HEK293 (cell line): ENCODE results near the gene SDF2L1.

ENCODE experiments used
- BCL11A ChIP-seq: fragments of 450-650 bp; formaldehyde crosslinking; IDR thresholded peaks from 2 replicates; pipeline ENCODE4 v1.5.1; 2016; ENCODE audit warnings: low read depth, missing biosample characterization, missing genetic modification characterization
- EGR2 ChIP-seq: fragments of 450-650 bp; formaldehyde crosslinking; IDR thresholded peaks from 2 replicates; pipeline ENCODE4 v1.5.1; 2016; ENCODE audit warnings: low read depth, missing biosample characterization, missing genetic modification characterization
- HOXD13 ChIP-seq: sonication (generic); formaldehyde crosslinking; IDR thresholded peaks from 2 replicates; pipeline ENCODE4 v1.8.0; 2022; ENCODE audit warnings: missing genetic modification reagents, borderline replicate concordance
- IKZF3 ChIP-seq: fragments of 450-650 bp; IDR thresholded peaks from 2 replicates; pipeline ENCODE4 v1.5.0; 2018; ENCODE audit warnings: missing biosample characterization, mild to moderate bottlenecking, missing genetic modification characterization, moderate library complexity
- INSM2 ChIP-seq: fragments of 450-650 bp; formaldehyde crosslinking; IDR thresholded peaks from 2 replicates; pipeline ENCODE4 v1.5.1; 2016; ENCODE audit warnings: missing biosample characterization, missing genetic modification characterization
- KLF10 ChIP-seq: fragments of 450-650 bp; IDR thresholded peaks from 2 replicates; pipeline ENCODE4 v1.5.1; 2018; ENCODE audit warnings: missing biosample characterization, mild to moderate bottlenecking, missing genetic modification characterization
- KLF8 ChIP-seq: fragments of 450-650 bp; formaldehyde crosslinking; IDR thresholded peaks from 2 replicates; pipeline ENCODE4 v1.5.1; 2016; ENCODE audit warnings: missing biosample characterization, missing genetic modification characterization
- SALL2 ChIP-seq: fragments of 450-650 bp; formaldehyde crosslinking; IDR thresholded peaks from 2 replicates; pipeline ENCODE4 v1.5.0; 2017; ENCODE audit warnings: missing biosample characterization, mild to moderate bottlenecking, missing genetic modification characterization, borderline replicate concordance
- SCRT2 ChIP-seq: fragments of 450-650 bp; formaldehyde crosslinking; IDR thresholded peaks from 2 replicates; pipeline ENCODE4 v1.5.1; 2016; ENCODE audit warnings: missing biosample characterization, missing genetic modification characterization
- ZFHX2 ChIP-seq: fragments of 450-650 bp; formaldehyde crosslinking; conservative IDR thresholded peaks from 2 replicates; pipeline ENCODE4 v1.5.1; 2016; ENCODE audit warnings: missing biosample characterization, missing genetic modification characterization
- ZFP3 ChIP-seq: fragments of 450-650 bp; formaldehyde crosslinking; IDR thresholded peaks from 2 replicates; pipeline ENCODE4 v1.5.1; 2016; ENCODE audit warnings: low read depth, missing biosample characterization, missing genetic modification characterization
- ZIC2 ChIP-seq: fragments of 450-650 bp; formaldehyde crosslinking; IDR thresholded peaks from 2 replicates; pipeline ENCODE4 v1.5.1; 2016; ENCODE audit warnings: missing biosample characterization, missing genetic modification characterization
- ZNF132 ChIP-seq: fragments of 450-650 bp; formaldehyde crosslinking; IDR thresholded peaks from 2 replicates; pipeline ENCODE4 v1.5.1; 2017; ENCODE audit warnings: missing biosample characterization, missing genetic modification characterization, borderline replicate concordance
- ZNF175 ChIP-seq: fragments of 450-650 bp; formaldehyde crosslinking; IDR thresholded peaks from 2 replicates; pipeline ENCODE4 v1.5.1; 2016; ENCODE audit warnings: missing biosample characterization, missing genetic modification characterization
- ZNF184 ChIP-seq: fragments of 450-650 bp; IDR thresholded peaks from 2 replicates; pipeline ENCODE4 v1.5.1; 2018; ENCODE audit warnings: missing biosample characterization, mild to moderate bottlenecking, missing genetic modification characterization
- ZNF2 ChIP-seq: fragments of 450-650 bp; formaldehyde crosslinking; IDR thresholded peaks from 2 replicates; pipeline ENCODE4 v1.5.1; 2016; ENCODE audit warnings: missing biosample characterization, missing genetic modification characterization
- ZNF211 ChIP-seq: fragments of 450-650 bp; formaldehyde crosslinking; IDR thresholded peaks from 2 replicates; pipeline ENCODE4 v1.5.1; 2016; ENCODE audit warnings: low read depth, missing biosample characterization, missing genetic modification characterization
- ZNF239 ChIP-seq: fragments of 450-650 bp; formaldehyde crosslinking; IDR thresholded peaks from 2 replicates; pipeline ENCODE4 v1.5.1; 2016; ENCODE audit warnings: missing biosample characterization, missing genetic modification characterization
- ZNF416 ChIP-seq: fragments of 450-650 bp; formaldehyde crosslinking; IDR thresholded peaks from 2 replicates; pipeline ENCODE4 v1.5.1; 2016; ENCODE audit warnings: missing biosample characterization, missing genetic modification characterization
- ZNF501 ChIP-seq: fragments of 450-650 bp; formaldehyde crosslinking; IDR thresholded peaks from 2 replicates; pipeline ENCODE4 v1.5.1; 2016; ENCODE audit warnings: missing biosample characterization, missing genetic modification characterization
- ZNF518A ChIP-seq: fragments of 450-650 bp; formaldehyde crosslinking; conservative IDR thresholded peaks from 2 replicates; pipeline ENCODE4 v1.5.1; 2016; ENCODE audit warnings: low read depth, missing biosample characterization, missing genetic modification characterization
- ZNF560 ChIP-seq: fragments of 450-650 bp; formaldehyde crosslinking; IDR thresholded peaks from 2 replicates; pipeline ENCODE4 v1.5.1; 2017; ENCODE audit warnings: missing biosample characterization, missing genetic modification characterization, borderline replicate concordance
- ZNF596 ChIP-seq: fragments of 450-650 bp; IDR thresholded peaks from 2 replicates; pipeline ENCODE4 v1.5.0; 2018; ENCODE audit warnings: missing biosample characterization, mild to moderate bottlenecking, missing genetic modification characterization, moderate library complexity
- ZNF600 ChIP-seq: fragments of 450-650 bp; formaldehyde crosslinking; IDR thresholded peaks from 2 replicates; pipeline ENCODE4 v1.5.1; 2016; ENCODE audit warnings: missing biosample characterization, missing genetic modification characterization
- ZNF610 ChIP-seq: fragments of 450-650 bp; formaldehyde crosslinking; IDR thresholded peaks from 2 replicates; pipeline ENCODE4 v1.5.1; 2016; ENCODE audit warnings: missing biosample characterization, missing genetic modification characterization, borderline replicate concordance
- ZNF830 ChIP-seq: fragments of 450-650 bp; IDR thresholded peaks from 2 replicates; pipeline ENCODE4 v1.5.0; 2018; ENCODE audit warnings: missing biosample characterization, missing genetic modification characterization, low read depth, mild to moderate bottlenecking, moderate library complexity

The SDF2L1 gene

DNA sequence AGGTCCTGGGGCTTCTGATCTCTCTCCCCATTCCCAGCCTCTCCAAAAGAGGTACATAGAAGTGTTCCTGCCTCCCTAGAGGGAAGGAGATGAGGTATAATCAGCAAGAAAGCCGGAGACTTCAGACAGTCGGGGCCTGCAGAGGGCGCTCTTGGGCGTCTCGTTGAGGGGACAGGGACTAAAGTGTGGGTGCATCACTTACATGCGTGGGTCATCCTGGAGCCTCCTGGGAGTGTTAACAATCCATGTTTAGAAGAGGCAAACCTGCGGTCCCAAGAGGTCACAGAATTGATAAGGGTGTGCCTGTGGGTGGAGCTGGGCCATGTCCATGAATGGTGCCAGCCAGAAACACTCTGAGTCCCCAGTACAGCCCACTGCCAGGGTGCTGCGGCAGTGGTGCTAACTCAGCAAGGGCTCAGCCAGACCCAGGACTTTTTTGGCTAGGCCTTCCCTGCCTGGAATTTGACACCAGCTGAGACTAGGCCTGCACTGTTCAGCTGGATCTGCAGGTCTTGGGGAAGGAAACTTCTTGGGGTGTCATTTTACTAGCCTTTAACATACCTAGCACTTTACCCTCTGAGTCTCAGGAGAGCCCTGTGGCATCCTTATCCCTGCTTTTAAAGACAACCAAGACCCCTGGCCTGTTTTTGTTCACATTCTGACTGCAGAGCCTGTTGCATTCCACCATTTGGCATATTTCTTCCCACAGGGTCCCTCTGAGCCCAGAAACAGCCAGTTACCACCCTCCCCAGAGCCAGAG is 17.8 kb upstream of the SDF2L1 start (continued):
- TF ChIP-seq ZNF610 (tag by site-specific recombination), result no peak
- no peak for TF ChIP-seq ZNF175 (tag by site-specific recombination)
- no peak for TF ChIP-seq ZNF560 (tag by site-specific recombination)
- TF ChIP-seq KLF8 (tag by site-specific recombination), result peak; percentile 67
- no peak for TF ChIP-seq ZFP3 (tag by site-specific recombination)
- peak; percentile 66; the same call in 1 of the 2 replicates for TF ChIP-seq ZNF501
- TF ChIP-seq ZNF132 (tag by site-specific recombination), result no peak
- peak; percentile 30; the same call in 1 of the 2 replicates for TF ChIP-seq IKZF3 (tag by site-specific recombination)
- TF ChIP-seq ZNF211, result no peak
- peak; percentile 63; the same call in 1 of the 2 replicates for TF ChIP-seq BCL11A (tag by site-specific recombination)
- no peak for TF ChIP-seq KLF10 (tag by site-specific recombination)
- TF ChIP-seq SCRT2 (tag by site-specific recombination), result peak; percentile 92
- no peak for TF ChIP-seq ZNF518A (tag by site-specific recombination)
- 0 out of 2 replicates have a peak, but pooled peaks have one; percentile 27 for TF ChIP-seq ZIC2 (tag by site-specific recombination)
- no peak for TF ChIP-seq INSM2 (tag by site-specific recombination)
- TF ChIP-seq ZNF239 (tag by site-specific recombination), result no peak
- TF ChIP-seq ZNF596 (tag by site-specific recombination), result no peak
- no peak for TF ChIP-seq ZNF184 (tag by site-specific recombination)
- TF ChIP-seq ZNF2 (tag by site-specific recombination), result 0 out of 2 replicates have a peak, but pooled peaks have one; percentile 68
- TF ChIP-seq ZFHX2 (tag by site-specific recombination), result peak; percentile 76
- no peak for TF ChIP-seq ZNF416
- no peak for TF ChIP-seq HOXD13 (CRISPR knock-in tag)
- TF ChIP-seq ZNF600 (tag by site-specific recombination), result peak; percentile 60; the same call in 1 of the 2 replicates
- TF ChIP-seq ZNF830 (tag by site-specific recombination), result no peak
- no peak for TF ChIP-seq SALL2 (tag by site-specific recombination)
- TF ChIP-seq EGR2 (tag by site-specific recombination), result peak; percentile 75
